K562 (cell line): ENCODE data around the gene NUDT5. TPM values are rescaled to one million over a fixed set of nuclear protein-coding genes. Genes with fewer than 3 reads are reported as not detected.

Source experiments
- CBFA2T2 ChIP-seq: fragments of 450-650 bp; conservative IDR thresholded peaks from 2 replicates; pipeline ENCODE4 v1.6.1; 2017; ENCODE audit warnings: mild to moderate bottlenecking
- KDM4B ChIP-seq, 2 experiments: fragments of 450-650 bp in 1 of 2; sonication (generic) in 1 of 2; IDR thresholded peaks; 2 replicates each; pipeline ENCODE4 v1.6.1; 2016 to 2017; ENCODE audit warnings: borderline replicate concordance in 2 of 2, antibody characterized with exemption in 1 of 2, low read depth in 1 of 2, mild to moderate bottlenecking in 1 of 2
- MYNN ChIP-seq, 2 experiments: sonication (generic); formaldehyde crosslinking in 1 of 2; IDR thresholded peaks; 2 replicates each; pipeline versions ENCODE4 v1.5.0 to v1.6.1; 2016 to 2020; ENCODE audit warnings: antibody characterized with exemption in 1 of 2, missing genetic modification reagents in 1 of 2
- NFRKB ChIP-seq: fragments of 450-650 bp; IDR thresholded peaks from 2 replicates; pipeline ENCODE4 v1.6.1; 2016; ENCODE audit warnings: low read depth
- NONO ChIP-seq, 2 experiments: fragments of 200-400 bp in 1 of 2; fragments of 450-650 bp in 1 of 2; formaldehyde crosslinking in 1 of 2; IDR thresholded peaks; 2 replicates each; pipeline ENCODE4 v1.6.1; 2017; ENCODE audit warnings: low read depth in 2 of 2, mild to moderate bottlenecking in 2 of 2, moderate library complexity in 2 of 2, low read length in 1 of 2
- POLR2AphosphoS5 ChIP-seq: IDR thresholded peaks from 2 replicates; pipeline ENCODE4 v1.6.1; 2011; ENCODE audit warnings: mild to moderate bottlenecking, low read depth, low read length, moderate library complexity; ENCODE audit not compliant: control insufficient read depth, insufficient read depth
- SNIP1 ChIP-seq: fragments of 450-650 bp; IDR thresholded peaks from 2 replicates; pipeline ENCODE4 v1.7.1; 2017; ENCODE audit warnings: low read depth, mild to moderate bottlenecking
- TCF3 ChIP-seq: sonication (generic); formaldehyde crosslinking; IDR thresholded peaks from 2 replicates; pipeline ENCODE4 v1.4.0; 2020; ENCODE audit warnings: mild to moderate bottlenecking, missing genetic modification reagents
- TRIM28 ChIP-seq: fragments of 450-650 bp; IDR thresholded peaks from 2 replicates; pipeline ENCODE4 v1.6.1; 2017
- ZC3H11A ChIP-seq: IDR thresholded peaks from 2 replicates; pipeline ENCODE4 v1.6.1; 2012; ENCODE audit warnings: low read depth, low read length, improper control_type of control experiment
- ZFP1 ChIP-seq: fragments of 450-650 bp; formaldehyde crosslinking; IDR thresholded peaks from 2 replicates; pipeline ENCODE4 v1.4.0; 2020; ENCODE audit warnings: mild to moderate bottlenecking, mixed read lengths
- ZNF41 ChIP-seq: fragments of 250-450 bp; sonication (Bioruptor Pico); conservative IDR thresholded peaks from 2 replicates; pipeline ENCODE4 v1.4.0; 2020; ENCODE audit warnings: mild to moderate bottlenecking
- ZNF696 ChIP-seq: fragments of 250-450 bp; sonication (Bioruptor Pico); conservative IDR thresholded peaks from 2 replicates; pipeline ENCODE4 v1.4.0; 2020; ENCODE audit warnings: mild to moderate bottlenecking, moderate library complexity
- polyA plus RNA-seq, 8 experiments: library from polyadenylated mRNA; depleted of rRNA in 4 of 8; stranded (reverse) in 5 of 8; unstranded in 3 of 8; fragments of >200 nt; fragmentation: Nextera tagmentation in 2 of 8; fragmentation: Illumina TruSeq in 1 of 8; extraction: Ambion mirVana in 2 of 8; extraction: Trizol in 1 of 8; gene quantifications; 2 replicates each; pipeline versions ENCODE4 v1.2.1 to v1.2.3, GENCODE V29; 2011 to 2014; ENCODE audit warnings: inconsistent platforms in 1 of 8, missing spikeins in 1 of 8
- total RNA-seq, 7 experiments: library from RNA; depleted of rRNA in 6 of 7; stranded (reverse); fragments of >200 nt in 6 of 7; fragmentation: Illumina TruSeq in 2 of 7; extraction: Trizol in 2 of 7; gene quantifications; 2 replicates each; pipeline versions ENCODE4 v1.2.1 to v1.2.3, GENCODE V29; 2011 to 2021; ENCODE audit warnings: low replicate concordance in 1 of 7
- TF ChIP-seq, protein P1 (sequence below): sonication (generic); formaldehyde crosslinking; IDR thresholded peaks from 2 replicates; pipeline ENCODE4 v1.8.0; 2022; ENCODE audit warnings: mild to moderate bottlenecking, missing genetic modification reagents
- TF ChIP-seq, protein P2 (sequence below): fragments of 250-450 bp; sonication (Bioruptor Pico); IDR thresholded peaks from 2 replicates; pipeline ENCODE4 v1.5.0; 2021; ENCODE audit warnings: mild to moderate bottlenecking, borderline replicate concordance
- TF ChIP-seq, protein P3 (sequence below): sonication (generic); formaldehyde crosslinking; IDR thresholded peaks from 2 replicates; pipeline ENCODE4 v1.8.0; 2022; ENCODE audit warnings: missing genetic modification reagents, mild to moderate bottlenecking, borderline replicate concordance
- TF ChIP-seq, protein P4 (sequence below): fragments of 450-650 bp; IDR thresholded peaks from 2 replicates; pipeline ENCODE4 v1.6.1; 2017; ENCODE audit warnings: antibody characterized with exemption

NUDT5 gene
- total and polyA plus RNA-seq, 9 of the 15 experiments (the other 6 are each of a cell fraction or from before 2014, with no cell fraction given): 87.7 to 422 (median 186) TPM

DNA sequence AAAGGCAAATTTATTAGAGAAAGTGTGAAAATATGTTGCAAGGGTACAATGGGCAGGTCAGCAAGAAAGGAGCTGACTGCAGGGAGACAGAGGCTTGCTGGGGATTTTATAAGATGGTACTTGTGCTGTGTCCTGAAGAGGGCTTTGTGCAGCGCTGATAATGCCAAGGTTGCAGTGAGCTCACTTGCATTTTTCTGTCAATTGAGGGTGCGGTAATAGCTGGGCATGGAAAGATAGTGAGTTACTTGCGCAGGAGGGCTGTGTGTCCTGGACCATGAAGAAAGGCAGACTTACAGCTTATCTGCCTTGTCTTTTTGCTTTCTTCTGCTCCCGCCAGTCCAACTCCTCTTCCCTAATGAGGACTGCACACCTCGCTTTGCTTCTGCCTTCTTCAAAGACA lies 12.8 kb upstream of the NUDT5 start (continued):
- TF ChIP-seq POLR2AphosphoS5: peak; percentile 76; the same call in 1 of the 2 replicates
- TF ChIP-seq TCF3 (CRISPR knock-in tag): peak; percentile 94
- no peak for TF ChIP-seq NONO (IDR thresholded peaks at IDR 0.05; ENCODE audit: low read depth in 2 of 2, low read length in 1 of 2)
- no peak for TF ChIP-seq ZNF696 (CRISPR knock-in tag)
- TF ChIP-seq KDM4B (IDR thresholded peaks at IDR 0.05; ENCODE audit: borderline replicate concordance in 2 of 2, low read depth in 1 of 2): no peak
- TF ChIP-seq, protein P1, sequence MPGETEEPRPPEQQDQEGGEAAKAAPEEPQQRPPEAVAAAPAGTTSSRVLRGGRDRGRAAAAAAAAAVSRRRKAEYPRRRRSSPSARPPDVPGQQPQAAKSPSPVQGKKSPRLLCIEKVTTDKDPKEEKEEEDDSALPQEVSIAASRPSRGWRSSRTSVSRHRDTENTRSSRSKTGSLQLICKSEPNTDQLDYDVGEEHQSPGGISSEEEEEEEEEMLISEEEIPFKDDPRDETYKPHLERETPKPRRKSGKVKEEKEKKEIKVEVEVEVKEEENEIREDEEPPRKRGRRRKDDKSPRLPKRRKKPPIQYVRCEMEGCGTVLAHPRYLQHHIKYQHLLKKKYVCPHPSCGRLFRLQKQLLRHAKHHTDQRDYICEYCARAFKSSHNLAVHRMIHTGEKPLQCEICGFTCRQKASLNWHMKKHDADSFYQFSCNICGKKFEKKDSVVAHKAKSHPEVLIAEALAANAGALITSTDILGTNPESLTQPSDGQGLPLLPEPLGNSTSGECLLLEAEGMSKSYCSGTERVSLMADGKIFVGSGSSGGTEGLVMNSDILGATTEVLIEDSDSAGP (CRISPR knock-in tag): no peak
- TF ChIP-seq ZC3H11A: no peak
- TF ChIP-seq TRIM28: peak; percentile 51; the same call in 1 of the 2 replicates
- no peak for TF ChIP-seq ZFP1
- peak; percentile 88 for TF ChIP-seq CBFA2T2
- TF ChIP-seq, protein P2, sequence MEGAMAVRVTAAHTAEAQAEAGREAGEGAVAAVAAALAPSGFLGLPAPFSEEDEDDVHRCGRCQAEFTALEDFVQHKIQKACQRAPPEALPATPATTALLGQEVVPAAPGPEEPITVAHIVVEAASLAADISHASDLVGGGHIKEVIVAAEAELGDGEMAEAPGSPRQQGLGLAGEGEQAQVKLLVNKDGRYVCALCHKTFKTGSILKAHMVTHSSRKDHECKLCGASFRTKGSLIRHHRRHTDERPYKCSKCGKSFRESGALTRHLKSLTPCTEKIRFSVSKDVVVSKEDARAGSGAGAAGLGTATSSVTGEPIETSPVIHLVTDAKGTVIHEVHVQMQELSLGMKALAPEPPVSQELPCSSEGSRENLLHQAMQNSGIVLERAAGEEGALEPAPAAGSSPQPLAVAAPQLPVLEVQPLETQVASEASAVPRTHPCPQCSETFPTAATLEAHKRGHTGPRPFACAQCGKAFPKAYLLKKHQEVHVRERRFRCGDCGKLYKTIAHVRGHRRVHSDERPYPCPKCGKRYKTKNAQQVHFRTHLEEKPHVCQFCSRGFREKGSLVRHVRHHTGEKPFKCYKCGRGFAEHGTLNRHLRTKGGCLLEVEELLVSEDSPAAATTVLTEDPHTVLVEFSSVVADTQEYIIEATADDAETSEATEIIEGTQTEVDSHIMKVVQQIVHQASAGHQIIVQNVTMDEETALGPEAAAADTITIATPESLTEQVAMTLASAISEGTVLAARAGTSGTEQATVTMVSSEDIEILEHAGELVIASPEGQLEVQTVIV (CRISPR knock-in tag): no peak
- TF ChIP-seq SNIP1: no peak
- peak; percentile 54; the same call in 1 of the 2 replicates for TF ChIP-seq MYNN (IDR thresholded peaks at IDR 0.05)
- TF ChIP-seq MYNN (CRISPR knock-in tag; IDR thresholded peaks at IDR 0.05): no peak
- TF ChIP-seq, protein P3, sequence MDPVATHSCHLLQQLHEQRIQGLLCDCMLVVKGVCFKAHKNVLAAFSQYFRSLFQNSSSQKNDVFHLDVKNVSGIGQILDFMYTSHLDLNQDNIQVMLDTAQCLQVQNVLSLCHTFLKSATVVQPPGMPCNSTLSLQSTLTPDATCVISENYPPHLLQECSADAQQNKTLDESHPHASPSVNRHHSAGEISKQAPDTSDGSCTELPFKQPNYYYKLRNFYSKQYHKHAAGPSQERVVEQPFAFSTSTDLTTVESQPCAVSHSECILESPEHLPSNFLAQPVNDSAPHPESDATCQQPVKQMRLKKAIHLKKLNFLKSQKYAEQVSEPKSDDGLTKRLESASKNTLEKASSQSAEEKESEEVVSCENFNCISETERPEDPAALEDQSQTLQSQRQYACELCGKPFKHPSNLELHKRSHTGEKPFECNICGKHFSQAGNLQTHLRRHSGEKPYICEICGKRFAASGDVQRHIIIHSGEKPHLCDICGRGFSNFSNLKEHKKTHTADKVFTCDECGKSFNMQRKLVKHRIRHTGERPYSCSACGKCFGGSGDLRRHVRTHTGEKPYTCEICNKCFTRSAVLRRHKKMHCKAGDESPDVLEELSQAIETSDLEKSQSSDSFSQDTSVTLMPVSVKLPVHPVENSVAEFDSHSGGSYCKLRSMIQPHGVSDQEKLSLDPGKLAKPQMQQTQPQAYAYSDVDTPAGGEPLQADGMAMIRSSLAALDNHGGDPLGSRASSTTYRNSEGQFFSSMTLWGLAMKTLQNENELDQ: no peak
- TF ChIP-seq NFRKB: no peak
- TF ChIP-seq, protein P4, sequence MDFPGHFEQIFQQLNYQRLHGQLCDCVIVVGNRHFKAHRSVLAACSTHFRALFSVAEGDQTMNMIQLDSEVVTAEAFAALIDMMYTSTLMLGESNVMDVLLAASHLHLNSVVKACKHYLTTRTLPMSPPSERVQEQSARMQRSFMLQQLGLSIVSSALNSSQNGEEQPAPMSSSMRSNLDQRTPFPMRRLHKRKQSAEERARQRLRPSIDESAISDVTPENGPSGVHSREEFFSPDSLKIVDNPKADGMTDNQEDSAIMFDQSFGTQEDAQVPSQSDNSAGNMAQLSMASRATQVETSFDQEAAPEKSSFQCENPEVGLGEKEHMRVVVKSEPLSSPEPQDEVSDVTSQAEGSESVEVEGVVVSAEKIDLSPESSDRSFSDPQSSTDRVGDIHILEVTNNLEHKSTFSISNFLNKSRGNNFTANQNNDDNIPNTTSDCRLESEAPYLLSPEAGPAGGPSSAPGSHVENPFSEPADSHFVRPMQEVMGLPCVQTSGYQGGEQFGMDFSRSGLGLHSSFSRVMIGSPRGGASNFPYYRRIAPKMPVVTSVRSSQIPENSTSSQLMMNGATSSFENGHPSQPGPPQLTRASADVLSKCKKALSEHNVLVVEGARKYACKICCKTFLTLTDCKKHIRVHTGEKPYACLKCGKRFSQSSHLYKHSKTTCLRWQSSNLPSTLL: no peak
- no peak for TF ChIP-seq ZNF41 (CRISPR knock-in tag)
